ENCODE results near the gene PSMB7. TPM values are rescaled to one million over a fixed set of nuclear protein-coding genes. Genes with fewer than 3 reads are reported as not detected.

The PSMB7 gene
- total RNA-seq, 2 experiments from 2014 or later, result 164 to 186 TPM

GRCh38 chr9:124321416-124321815 lies 93.8 kb downstream of the PSMB7 start:
- Histone ChIP-seq H3K4me1 (ENCODE audit: insufficient read depth, low read length, poor library complexity, severe bottlenecking) (no peaks in the 10 kb centered on the region), H2AFZ (ENCODE audit: low read length) (no peak overlapping the region), H4K20me1 (ENCODE audit: insufficient read depth, low read length) (no peaks in the 10 kb centered on the region), H3K9me3 (ENCODE audit: low read length) (no peaks in the 10 kb centered on the region), H3K4me2 (ENCODE audit: low read length) (no peak overlapping the region), H3K4me3 (ENCODE audit: low read depth, low read length, poor library complexity, severe bottlenecking) (no peak overlapping the region), H3K9me2 (ENCODE audit: insufficient read depth, low read length) (no peaks in the 10 kb centered on the region), H3K79me2 (ENCODE audit: insufficient read depth, low read depth, low read length) (no peaks in the 10 kb centered on the region), H3K27ac (ENCODE audit: low read depth, low read length, poor library complexity, severe bottlenecking) (no peak overlapping the region), H3K36me3 (ENCODE audit: insufficient read depth, low read length) (no peaks in the 10 kb centered on the region)
- BruUV-seq (replicated peaks), result no TSS peak
- TF ChIP-seq EZH2phosphoT487 (IDR thresholded peaks at IDR 0.05; ENCODE audit: borderline replicate concordance, low read depth, low read length) (no peak), CTCF (conservative IDR thresholded peaks at IDR 0.05; ENCODE audit: low read length) (no peak)
- intact Hi-C loops (cut with micrococcal nuclease; ENCODE audit: unreplicated experiment), result loop anchor here (2.0 kb wide), 1 partner anchor 195 kb away; no protein-coding TSS in a partner anchor
- CTCF ChIA-PET (ENCODE audit: unreplicated experiment), result no interaction called here
- POLR2A ChIA-PET, result no interaction called here
- no peak for DNase-seq (ENCODE audit: low spot score)

- no TSS peak for BruUV-seq (replicated peaks)
- Histone ChIP-seq H3K9me2 (ENCODE audit: insufficient read depth, low read length) (no peaks in the 10 kb centered on the region), H4K20me1 (ENCODE audit: insufficient read depth, low read length) (no peaks in the 10 kb centered on the region), H3K4me3 (ENCODE audit: low read depth, low read length, poor library complexity, severe bottlenecking) (no peak overlapping the region), H3K36me3 (ENCODE audit: insufficient read depth, low read length) (no peaks in the 10 kb centered on the region), H2AFZ (ENCODE audit: low read length) (peak overlapping the region; percentile 54; the same call in 1 of the 2 replicates), H3K27ac (ENCODE audit: low read depth, low read length, poor library complexity, severe bottlenecking) (no peak overlapping the region), H3K4me2 (ENCODE audit: low read length) (no peak overlapping the region; the same call in 1 of the 2 replicates), H3K79me2 (ENCODE audit: insufficient read depth, low read depth, low read length) (no peaks in the 10 kb centered on the region), H3K4me1 (ENCODE audit: insufficient read depth, low read length, poor library complexity, severe bottlenecking) (no peaks in the 10 kb centered on the region), H3K9me3 (ENCODE audit: low read length) (no peaks in the 10 kb centered on the region)
- ChIA-PET CTCF (ENCODE audit: unreplicated experiment) (no interaction called here), POLR2A (interaction anchor here (0.5 kb wide), 1 partner anchor 683 kb away, joined by 3 read pairs; no protein-coding TSS in a partner anchor)
- intact Hi-C loops (cut with micrococcal nuclease; ENCODE audit: unreplicated experiment), result loop anchor here (2.0 kb wide), 1 partner anchor 194 kb away; no protein-coding TSS in a partner anchor
- DNase-seq (ENCODE audit: low spot score), result peak; percentile 70
- no peak for TF ChIP-seq EZH2phosphoT487 (IDR thresholded peaks at IDR 0.05; ENCODE audit: borderline replicate concordance, low read depth, low read length)
- peak; percentile 91 for TF ChIP-seq CTCF (conservative IDR thresholded peaks at IDR 0.05; ENCODE audit: low read length)
Measured at GRCh38 chr9:124320062-124320973, 94.9 kb downstream of the PSMB7 start.

- H3K36me3 ChIP-seq (ENCODE audit: insufficient read depth, low read length), result no peaks in the 10 kb centered on the region
- H3K4me1 ChIP-seq (ENCODE audit: insufficient read depth, low read length, poor library complexity, severe bottlenecking), result no peaks in the 10 kb centered on the region
- H3K4me2 ChIP-seq (ENCODE audit: low read length), result no peak overlapping the region
- no peaks in the 10 kb centered on the region for H4K20me1 ChIP-seq (ENCODE audit: insufficient read depth, low read length)
- no peaks in the 10 kb centered on the region for H3K9me2 ChIP-seq (ENCODE audit: insufficient read depth, low read length)
- no peak overlapping the region for H3K27ac ChIP-seq (ENCODE audit: low read depth, low read length, poor library complexity, severe bottlenecking)
- intact Hi-C loops (cut with micrococcal nuclease; ENCODE audit: unreplicated experiment), result no loop called here
- H3K9me3 ChIP-seq (ENCODE audit: low read length), result no peaks in the 10 kb centered on the region
- no peak overlapping the region for H3K4me3 ChIP-seq (ENCODE audit: low read depth, low read length, poor library complexity, severe bottlenecking)
- H2AFZ ChIP-seq (ENCODE audit: low read length), result no peak overlapping the region
- no peak for DNase-seq (ENCODE audit: low spot score)
- BruUV-seq (replicated peaks), result no TSS peak
- POLR2A ChIA-PET, result interaction anchor here (0.6 kb wide), 1 partner anchor 23 kb away, joined by 3 read pairs; no protein-coding TSS in a partner anchor
- CTCF ChIA-PET (ENCODE audit: unreplicated experiment), result no interaction called here
- H3K79me2 ChIP-seq (ENCODE audit: insufficient read depth, low read depth, low read length), result no peaks in the 10 kb centered on the region
- TF ChIP-seq CTCF (conservative IDR thresholded peaks at IDR 0.05; ENCODE audit: low read length) (no peak), EZH2phosphoT487 (IDR thresholded peaks at IDR 0.05; ENCODE audit: borderline replicate concordance, low read depth, low read length) (no peak)
Measured at GRCh38 chr9:124315882-124316281, 99.4 kb downstream of the PSMB7 start.
